ENCODE data around the gene TDRD12. TPM values are rescaled to one million over a fixed set of nuclear protein-coding genes. Genes with fewer than 3 reads are reported as not detected.

The TDRD12 gene
- total RNA-seq, 1 experiment from 2014 or later: 1.3 TPM

GRCh38 chr19:32872391-32872790, 152.8 kb downstream of the TDRD12 start (continued):
- TF ChIP-seq ATF3 (CRISPR knock-in tag; conservative IDR thresholded peaks at IDR 0.05): no peak
- no peak for TF ChIP-seq ETV6 (CRISPR knock-in tag; IDR thresholded peaks at IDR 0.05)

GRCh38 chr19:32873247-32873959, 153.8 kb downstream of the TDRD12 start:
- Mint-ChIP-seq H3K4me1 (peaks cover 21% of the 10 kb centered on the region), H3K27me3 (ENCODE audit: low read depth) (no peaks in the 10 kb centered on the region), H3K36me3 (no peaks in the 10 kb centered on the region; the same call in 1 of the 2 replicates), H3K27ac (no peak overlapping the region), H3K4me3 (no peak overlapping the region), H3K9me3 (peaks cover 8% of the 10 kb centered on the region)
- TF ChIP-seq SMAD4 (CRISPR knock-in tag; IDR thresholded peaks at IDR 0.05) (no peak), GABPB1 (CRISPR knock-in tag; IDR thresholded peaks at IDR 0.05) (no peak), ZNF281 (CRISPR knock-in tag; IDR thresholded peaks at IDR 0.05) (no peak), ATF6 (CRISPR knock-in tag; IDR thresholded peaks at IDR 0.05) (no peak), PRDM15 (CRISPR knock-in tag; IDR thresholded peaks at IDR 0.05) (no peak), ELF4 (CRISPR knock-in tag; IDR thresholded peaks at IDR 0.05; ENCODE audit: low read depth) (no peak), NFE2L1 (CRISPR knock-in tag; IDR thresholded peaks at IDR 0.05) (no peak), PRRX2 (CRISPR knock-in tag; IDR thresholded peaks at IDR 0.05) (no peak)
- ChIA-PET CTCF (no interaction called here), POLR2A (no interaction called here)
- DNase-seq (ENCODE audit: low spot score) (no peak), ATAC-seq (no peak)

GRCh38 chr19:32874605-32875004, 155.0 kb downstream of the TDRD12 start:
- Mint-ChIP-seq H3K9me3 (peaks cover 8% of the 10 kb centered on the region), H3K36me3 (no peaks in the 10 kb centered on the region; the same call in 1 of the 2 replicates), H3K4me3 (no peak overlapping the region), H3K4me1 (peaks cover 18% of the 10 kb centered on the region), H3K27ac (no peak overlapping the region), H3K27me3 (ENCODE audit: low read depth) (no peaks in the 10 kb centered on the region)
- DNase-seq (ENCODE audit: low spot score) (no peak), ATAC-seq (no peak)
- POLR2A ChIA-PET: no interaction called here
- CTCF ChIA-PET: no interaction called here
- no peak for TF ChIP-seq MYBL2 (CRISPR knock-in tag; IDR thresholded peaks at IDR 0.05)
- no peak for TF ChIP-seq OVOL2 (CRISPR knock-in tag; IDR thresholded peaks at IDR 0.05; ENCODE audit: borderline replicate concordance)
- no peak for TF ChIP-seq FOXP1 (CRISPR knock-in tag; IDR thresholded peaks at IDR 0.05; ENCODE audit: borderline replicate concordance)
- TF ChIP-seq TEAD1 (CRISPR knock-in tag; IDR thresholded peaks at IDR 0.05): no peak
- no peak for TF ChIP-seq ATF2 (CRISPR knock-in tag; IDR thresholded peaks at IDR 0.05; ENCODE audit: borderline replicate concordance, low read depth)
- TF ChIP-seq ZBTB43 (CRISPR knock-in tag; IDR thresholded peaks at IDR 0.05): no peak
- TF ChIP-seq AFF4 (CRISPR knock-in tag; IDR thresholded peaks at IDR 0.05; ENCODE audit: borderline replicate concordance): no peak
